Hindlimb muscle (tissue), 1 donor: Measurements from ENCODE around the gene DSEL. TPM values are rescaled to one million over a fixed set of nuclear protein-coding genes. Genes with fewer than 3 reads are reported as not detected.

Experiments
- DNase-seq: peaks from one replicate; pipeline ENCODE4 v3.0.0-alpha.2; 2013
- polyA plus RNA-seq: library from polyadenylated mRNA; unstranded; fragments of 120-200 nt; gene quantifications from one replicate; pipeline ENCODE4 v1.2.1, GENCODE V29; 2013; ENCODE audit not compliant: insufficient read length

DSEL gene
- polyA plus RNA-seq, result 9.0 TPM

GRCh38 chr18:67516539-67517443 lies at the start of gene DSEL:
TSS of gene DSEL (minus strand) at chr18:67516720. CDS start at chr18:67514608, 2,112 bp downstream.
- peak; percentile 95 for DNase-seq

DNA sequence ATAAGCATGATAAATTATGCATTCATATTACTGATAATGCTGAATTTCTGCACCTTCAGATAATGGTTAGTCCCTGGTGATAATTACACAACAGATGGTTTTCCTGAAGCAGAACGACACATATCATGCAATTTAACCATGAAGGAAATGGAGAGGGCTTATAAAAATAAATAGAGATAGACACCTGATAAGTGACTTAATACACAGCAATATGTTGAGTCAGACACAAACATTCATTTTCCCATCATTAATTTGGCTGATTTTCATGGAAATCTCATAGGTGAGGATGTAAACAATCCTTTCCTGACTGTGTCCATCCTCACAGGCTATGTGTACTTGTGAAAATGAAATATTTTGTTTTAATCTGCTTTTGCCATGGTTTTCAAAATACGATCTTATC lies 36.9 kb upstream of the DSEL start:
- DNase-seq, result no peak

- DNase-seq, result no peak
These were observed 34.5 kb upstream of the DSEL start for GRCh38 chr18:67550872-67551520.

GRCh38 chr18:67549946-67550345 lies 33.4 kb upstream of the DSEL start:
- no peak for DNase-seq

GRCh38 chr18:67545681-67546080 lies 29.2 kb upstream of the DSEL start:
- no peak for DNase-seq

- no peak for DNase-seq
These were observed 24.0 kb upstream of the DSEL start for GRCh38 chr18:67540559-67540958.

DNA sequence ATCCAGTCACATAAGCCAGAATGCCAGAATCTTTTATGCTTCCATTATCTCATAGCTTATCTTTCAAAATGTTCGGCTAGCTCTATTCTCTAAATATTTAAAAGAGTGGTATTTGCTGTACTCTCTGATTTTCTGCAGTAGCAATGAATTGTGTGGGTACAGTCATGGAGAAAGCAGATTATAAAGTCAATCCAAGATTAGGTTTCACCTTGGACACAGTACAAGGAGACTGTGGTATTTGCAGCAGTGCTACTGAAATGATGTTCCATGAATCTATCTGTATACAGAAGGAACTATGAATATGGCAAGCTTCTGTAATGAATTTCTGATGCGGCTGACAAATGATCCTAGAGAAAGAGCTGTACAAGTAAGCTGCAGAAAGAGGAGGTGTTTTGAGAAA lies 15.4 kb upstream of the DSEL start:
- no peak for DNase-seq

DNA sequence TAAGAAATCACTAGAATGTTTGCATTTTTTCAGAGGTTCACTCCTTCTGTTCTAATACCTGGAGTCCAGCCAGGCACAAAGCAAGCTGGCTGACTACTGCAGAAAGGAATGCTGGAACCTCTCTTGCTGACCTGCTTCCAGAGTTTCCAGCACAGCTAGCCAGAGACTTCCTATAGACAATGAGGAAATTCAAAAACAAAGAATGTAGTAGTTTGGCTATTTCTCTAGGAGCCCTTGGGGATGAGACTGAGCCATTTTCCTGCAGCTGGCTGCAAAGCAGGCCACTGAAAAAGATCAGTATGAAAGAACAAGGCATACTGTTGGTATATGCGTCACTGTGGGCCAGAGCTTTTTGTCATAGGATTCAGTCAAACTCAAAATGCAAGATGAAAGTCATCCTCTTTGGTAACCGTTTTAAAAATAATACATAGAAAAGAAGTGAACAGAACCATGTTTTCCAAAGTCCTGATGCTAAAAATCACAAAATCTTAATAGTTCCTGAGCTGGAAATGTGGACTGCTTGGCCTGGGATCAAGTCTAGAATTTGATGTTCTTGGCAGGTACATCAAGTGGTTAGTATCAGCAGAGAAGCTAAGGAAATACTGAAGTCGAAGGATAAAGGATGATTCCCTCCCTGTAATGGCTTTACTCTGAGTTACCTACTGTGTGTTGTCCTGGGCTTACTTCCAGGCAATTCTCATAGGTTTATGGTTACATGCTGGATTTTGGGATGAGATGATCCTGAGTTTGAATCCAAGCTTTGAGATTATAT lies 9.0 kb upstream of the DSEL start:
- peak; percentile 94 for DNase-seq

GRCh38 chr18:67520351-67520921 lies 3.9 kb upstream of the DSEL start:
- DNase-seq, result no peak

GRCh38 chr18:67519592-67519991 lies 3.1 kb upstream of the DSEL start:
- DNase-seq, result no peak

- no peak for DNase-seq
These were observed 2.0 kb upstream of the DSEL start for GRCh38 chr18:67518566-67518965.

GRCh38 chr18:67517444-67517765 lies 885 bp upstream of the DSEL start:
- peak; percentile 46 for DNase-seq

DNA sequence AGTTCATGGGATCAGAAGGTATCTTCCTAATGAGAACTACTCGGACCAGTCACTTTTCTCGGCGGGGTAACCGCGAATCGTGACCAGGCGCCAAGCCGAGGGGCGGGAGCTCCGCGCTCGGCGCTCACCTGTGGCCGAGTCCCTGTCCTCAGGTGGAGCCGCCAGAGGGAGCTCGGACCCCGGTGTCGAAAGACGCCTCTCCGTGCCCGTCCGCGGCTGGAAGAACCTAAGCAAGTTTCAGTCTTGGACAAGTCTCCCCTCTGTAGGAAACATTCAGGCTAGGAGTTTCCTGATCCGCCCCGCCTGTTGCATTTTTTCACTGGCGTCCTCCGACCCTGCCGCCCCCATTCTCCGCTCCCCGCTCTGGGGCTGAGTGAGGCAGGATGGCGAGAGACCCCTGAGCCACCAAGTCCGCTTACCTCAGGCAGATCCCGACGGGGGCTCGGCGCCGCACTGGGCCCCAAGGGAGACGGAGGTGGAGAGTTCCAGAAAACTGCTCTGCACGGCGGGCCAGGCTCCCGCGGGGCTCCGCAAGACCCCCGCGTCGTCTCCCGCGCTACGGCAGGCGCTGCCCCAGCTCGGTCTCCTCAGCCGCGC lies 480 bp downstream of the DSEL start:
- peak; percentile 92 for DNase-seq

GRCh38 chr18:67514901-67515540 lies 1.5 kb downstream of the DSEL start:
- no peak for DNase-seq

GRCh38 chr18:67514465-67514864 lies 2.1 kb downstream of the DSEL start:
- no peak for DNase-seq

- no peak for DNase-seq
These were observed 3.2 kb downstream of the DSEL start for GRCh38 chr18:67513280-67513679.

GRCh38 chr18:67511840-67512239 lies 4.7 kb downstream of the DSEL start:
- no peak for DNase-seq

DNA sequence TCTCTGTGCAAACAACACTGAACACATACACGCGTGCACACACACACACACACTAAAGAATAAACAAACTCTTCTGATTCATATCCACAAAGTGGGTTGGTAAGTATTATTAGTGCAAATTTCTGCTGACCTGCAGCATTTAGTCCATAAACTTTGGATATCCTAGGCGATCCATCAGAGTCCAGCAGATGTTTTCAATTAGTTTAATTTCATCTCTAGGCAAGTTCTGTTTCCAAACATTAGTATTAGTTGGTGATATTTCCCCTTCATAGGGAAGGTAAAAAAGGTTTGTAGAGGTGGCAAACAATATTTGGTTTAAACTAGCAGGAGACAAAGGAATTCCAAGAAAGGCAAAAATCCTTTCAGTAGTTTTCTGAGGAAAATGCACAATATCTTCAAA lies 5.7 kb downstream of the DSEL start:
- no peak for DNase-seq

DNA sequence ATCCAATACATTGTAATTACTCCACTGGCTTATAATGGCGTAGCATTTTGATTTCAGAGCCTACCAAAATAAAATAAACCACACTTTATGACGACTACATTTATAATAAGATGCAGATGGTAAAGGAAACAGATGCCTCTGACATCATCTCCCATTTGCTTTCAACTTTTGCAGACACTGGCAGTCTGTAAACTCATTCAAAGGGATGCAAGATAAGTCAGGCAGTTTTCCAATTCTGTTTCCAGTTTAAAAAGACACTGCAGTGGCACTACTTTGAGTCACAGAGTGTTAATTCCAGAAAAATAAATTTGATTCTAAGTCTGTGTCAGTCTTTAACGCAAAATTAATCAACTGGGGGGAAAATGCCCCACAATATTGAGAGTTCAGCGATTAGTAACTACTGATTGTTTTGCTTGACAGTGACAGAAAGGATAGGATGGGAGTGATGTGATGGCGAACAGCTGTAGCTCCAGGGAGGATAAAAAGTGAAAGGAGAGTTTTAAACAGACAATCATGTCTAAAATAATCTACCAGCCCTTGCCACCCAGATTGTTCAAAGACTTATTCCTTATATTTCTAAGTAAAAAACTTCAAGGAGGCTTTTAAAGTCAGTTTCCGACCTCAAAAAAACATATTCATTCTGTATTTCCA lies 6.7 kb downstream of the DSEL start:
- no peak for DNase-seq

DNA sequence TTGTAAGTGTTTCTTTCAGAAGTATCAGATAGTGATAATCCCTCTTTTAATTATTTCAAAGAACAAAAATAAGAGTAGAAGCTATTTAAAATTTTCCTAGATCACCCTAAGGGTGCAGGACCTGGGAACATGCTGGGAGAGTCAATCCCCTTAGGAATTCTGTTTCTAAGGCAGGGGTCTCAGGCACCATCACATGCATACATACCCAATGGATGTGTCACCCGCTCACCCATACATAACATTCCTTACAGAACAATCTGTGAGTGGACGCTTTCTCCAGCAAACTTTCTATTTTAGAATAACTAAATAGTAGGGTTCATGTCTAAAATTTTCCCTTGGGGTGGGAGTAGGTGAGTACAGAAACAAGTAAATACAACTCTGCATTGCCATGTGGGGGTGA lies 8.4 kb downstream of the DSEL start:
- no peak for DNase-seq

GRCh38 chr18:67504739-67505138 lies 11.8 kb downstream of the DSEL start:
- no peak for DNase-seq
